GM21786 (cell line): Measurements from ENCODE around the gene MAGEA9B.
"Not testable (repeated sequence)": the region's sequence is repeated elsewhere in the genome, so short reads cannot be mapped to it uniquely, and the experiment has no call there.

Source experiments
- ATAC-seq: cut with Tn5 transposase; IDR thresholded peaks from one replicate; pipeline ENCODE4 v1.9.1; 2021; ENCODE audit not compliant: unreplicated experiment

The MAGEA9B gene

GRCh38 chrX:149539283-149540130, 47.8 kb downstream of the MAGEA9B start:
- ATAC-seq, result peak; percentile 49

- not testable (repeated sequence) for ATAC-seq
Observed at GRCh38 chrX:149537474-149537873, 49.8 kb downstream of the MAGEA9B start.

GRCh38 chrX:149534926-149535602, 52.2 kb downstream of the MAGEA9B start:
- ATAC-seq, result not testable (repeated sequence)

- not testable (repeated sequence) for ATAC-seq
Observed at GRCh38 chrX:149533999-149534398, 53.3 kb downstream of the MAGEA9B start.

GRCh38 chrX:149532868-149533267, 54.4 kb downstream of the MAGEA9B start:
- ATAC-seq, result not testable (repeated sequence)
